A549 (cell line): ENCODE data around the gene OSBPL6. TPM values are rescaled to one million over a fixed set of nuclear protein-coding genes. Genes with fewer than 3 reads are reported as not detected.

ENCODE experiments used
- ATAC-seq, 2 experiments: fragments of 200-7000 bp in 1 of 2; fragments of >200 bp in 1 of 2; cut with Nextera tagmentation in 1 of 2; cut with Tn5 transposase in 1 of 2; 3 replicates each; pipeline versions ENCODE4 v1.8.0 to v1.9.1; 2018 to 2020; ENCODE audit warnings: mild to moderate bottlenecking in 1 of 2, moderate library complexity in 1 of 2
- CTCF ChIA-PET: fragments of 300-600 bp; sonication (Branson Sonifier 250); formaldehyde crosslinking; extraction: SDS; loops from one replicate; lab custom pipeline; 2021; ENCODE audit warnings: antibody characterized with exemption, inconsistent platforms; lab: Yijun Ruan, JAX
- POLR2A ChIA-PET: fragments of 350-600 bp; formaldehyde crosslinking; extraction: SDS; loops from one replicate; lab custom pipeline; 2021; ENCODE audit warnings: antibody characterized with exemption, inconsistent platforms; lab: Yijun Ruan, JAX
- DNase-seq, 2 experiments: peaks; one replicate each; pipeline versions ENCODE4 v3.0.0 to v3.0.0-alpha.2; 2011 to 2016; ENCODE audit warnings: low read depth in 1 of 2, low spot score in 1 of 2
- FAIRE-seq: peaks from 2 replicates; lab custom pipeline; 2011; peaks lifted over from hg19 to GRCh38; lab: Jason Lieb, UNC
- H3K27ac ChIP-seq, 2 experiments: fragments of >200 bp; sonication (Bioruptor Twin); formaldehyde crosslinking; 3 replicates each; pipeline ENCODE4 v1.5.1; 2016 to 2017
- H3K4me1 ChIP-seq: fragments of >200 bp; sonication (Bioruptor Twin); formaldehyde crosslinking; 3 replicates; pipeline ENCODE4 v1.6.1; 2016
- H3K4me2 ChIP-seq: fragments of >200 bp; sonication (Bioruptor Twin); formaldehyde crosslinking; 3 replicates; pipeline ENCODE4 v1.6.1; 2016
- H3K4me3 ChIP-seq: fragments of >200 bp; sonication (Bioruptor Twin); formaldehyde crosslinking; 3 replicates; pipeline ENCODE4 v1.5.1; 2016
- H3K9me3 ChIP-seq: fragments of >200 bp; sonication (Bioruptor Twin); formaldehyde crosslinking; 3 replicates; pipeline ENCODE4 v1.6.1; 2016
- BCL3 ChIP-seq: fragments of >200 bp; sonication (Bioruptor Twin); formaldehyde crosslinking; IDR thresholded peaks from 3 replicates; pipeline ENCODE4 v1.6.1; 2016
- CBX2 ChIP-seq: fragments of 200-600 bp; sonication (generic); IDR thresholded peaks from 2 replicates; pipeline ENCODE4 v1.6.1; 2016; ENCODE audit warnings: low read depth, mild to moderate bottlenecking, borderline replicate concordance
- CEBPB ChIP-seq, 2 experiments: fragments of >200 bp in 1 of 2; sonication (Bioruptor Twin) in 1 of 2; formaldehyde crosslinking in 1 of 2; IDR thresholded peaks; 2 replicates each; pipeline ENCODE4 v1.6.1; 2012 to 2016
- EHF ChIP-seq: fragments of 250-450 bp; sonication (Bioruptor Pico); IDR thresholded peaks from 2 replicates; pipeline ENCODE4 v1.5.0; 2020; ENCODE audit warnings: mild to moderate bottlenecking
- EP300 ChIP-seq, 2 experiments: fragments of >200 bp; sonication (Bioruptor Twin); formaldehyde crosslinking; IDR thresholded peaks; 2 replicates in 1 of 2; 3 replicates in 1 of 2; pipeline ENCODE4 v1.6.1; 2016 to 2017
- GATA3 ChIP-seq: IDR thresholded peaks from 2 replicates; pipeline ENCODE4 v1.6.1; 2012; ENCODE audit warnings: borderline replicate concordance
- HES2 ChIP-seq: fragments of >200 bp; sonication (Bioruptor Twin); formaldehyde crosslinking; IDR thresholded peaks from 2 replicates; pipeline ENCODE4 v1.6.1; 2016
- HEYL ChIP-seq: fragments of 250-450 bp; sonication (Bioruptor Pico); IDR thresholded peaks from 2 replicates; pipeline ENCODE4 v1.8.0; 2021; ENCODE audit warnings: mild to moderate bottlenecking, moderate library complexity
- HMGXB4 ChIP-seq: fragments of 250-450 bp; sonication (Bioruptor Pico); IDR thresholded peaks from 2 replicates; pipeline ENCODE4 v1.5.0; 2021; ENCODE audit warnings: mild to moderate bottlenecking, moderate library complexity, borderline replicate concordance
- HOXB5 ChIP-seq: fragments of 250-450 bp; sonication (Bioruptor Pico); IDR thresholded peaks from 2 replicates; pipeline ENCODE4 v1.5.0; 2020; ENCODE audit warnings: mild to moderate bottlenecking, moderate library complexity
- JUN ChIP-seq, 2 experiments: fragments of >200 bp; sonication (Bioruptor Twin); formaldehyde crosslinking; IDR thresholded peaks; 2 replicates in 1 of 2; 3 replicates in 1 of 2; pipeline ENCODE4 v1.6.1; 2016 to 2017
- JUNB ChIP-seq: fragments of >200 bp; sonication (Bioruptor Twin); formaldehyde crosslinking; IDR thresholded peaks from 2 replicates; pipeline ENCODE4 v1.6.1; 2016
- KDM5A ChIP-seq: fragments of 200-600 bp; sonication (generic); IDR thresholded peaks from 2 replicates; pipeline ENCODE4 v1.6.1; 2016; ENCODE audit warnings: antibody characterized with exemption, mild to moderate bottlenecking
- MAFK ChIP-seq: fragments of 450-650 bp; IDR thresholded peaks from 2 replicates; pipeline ENCODE4 v1.6.1; 2014; ENCODE audit not compliant: partially characterized antibody
- PHF8 ChIP-seq: fragments of 200-600 bp; sonication (generic); IDR thresholded peaks from 2 replicates; pipeline ENCODE4 v1.6.1; 2016; ENCODE audit warnings: low read depth, mild to moderate bottlenecking, antibody characterized with exemption, moderate library complexity, borderline replicate concordance
- RARB ChIP-seq: fragments of 250-450 bp; sonication (Bioruptor Pico); IDR thresholded peaks from 2 replicates; pipeline ENCODE4 v1.8.0; 2021; ENCODE audit warnings: mild to moderate bottlenecking, moderate library complexity
- RFX5 ChIP-seq: fragments of 450-650 bp; IDR thresholded peaks from 2 replicates; pipeline ENCODE4 v1.7.1; 2014; ENCODE audit warnings: antibody characterized with exemption, mild to moderate bottlenecking, moderate library complexity
- RNF2 ChIP-seq: fragments of 200-600 bp; sonication (generic); IDR thresholded peaks from 2 replicates; pipeline ENCODE4 v1.6.1; 2016; ENCODE audit warnings: low read depth, mild to moderate bottlenecking, antibody characterized with exemption, moderate library complexity, borderline replicate concordance
- SMC3 ChIP-seq: fragments of >200 bp; sonication (Bioruptor Twin); formaldehyde crosslinking; IDR thresholded peaks from 3 replicates; pipeline ENCODE4 v1.6.1; 2018; ENCODE audit warnings: inconsistent platforms
- SREBF2 ChIP-seq: fragments of 450-650 bp; IDR thresholded peaks from 2 replicates; pipeline ENCODE4 v1.6.1; 2014; ENCODE audit warnings: mild to moderate bottlenecking, moderate library complexity
- TFCP2L1 ChIP-seq: fragments of 250-450 bp; sonication (Bioruptor Pico); IDR thresholded peaks from 2 replicates; pipeline ENCODE4 v1.5.0; 2021; ENCODE audit warnings: mild to moderate bottlenecking
- ZFP36 ChIP-seq: fragments of 450-650 bp; IDR thresholded peaks from 2 replicates; pipeline ENCODE4 v1.6.1; 2014; ENCODE audit warnings: borderline replicate concordance; ENCODE audit not compliant: partially characterized antibody
- WGBS: methylation state at CpG from one replicate; pipeline ENCODE4 v1.1.6; 2017; ENCODE audit errors: missing lambda C conversion rate; 5-methylcytosine and 5-hydroxymethylcytosine counted together
- polyA plus RNA-seq, 4 experiments: library from polyadenylated mRNA; depleted of rRNA in 3 of 4; stranded (reverse); fragments of >200 nt; fragmentation: RNase III in 1 of 4; extraction: RNeasy Plus Mini Kit Qiagen cat#74134 plus additional on column Dnase treatment in 1 of 4; gene quantifications; 2 replicates in 3 of 4; 3 replicates in 1 of 4; pipeline ENCODE4 v1.2.3, GENCODE V29; 2011 to 2017
- TF ChIP-seq, protein P1 (sequence below): fragments of 200-600 bp; sonication (generic); IDR thresholded peaks from 2 replicates; pipeline ENCODE4 v1.6.1; 2016; ENCODE audit warnings: antibody characterized with exemption, mild to moderate bottlenecking, moderate library complexity
- TF ChIP-seq, protein P2 (sequence below): fragments of >200 bp; sonication (Bioruptor Twin); formaldehyde crosslinking; IDR thresholded peaks from 3 replicates; pipeline ENCODE4 v1.5.1; 2016
- TF ChIP-seq, protein P3 (sequence below): fragments of 250-450 bp; sonication (Bioruptor Pico); IDR thresholded peaks from 2 replicates; pipeline ENCODE4 v1.5.0; 2020; ENCODE audit warnings: low read depth, mild to moderate bottlenecking, moderate library complexity
- TF ChIP-seq, protein P4 (sequence below): fragments of 450-650 bp; IDR thresholded peaks from 2 replicates; pipeline ENCODE4 v1.6.1; 2014; ENCODE audit warnings: antibody characterized with exemption
- TF ChIP-seq, protein P5 (sequence below): IDR thresholded peaks from 2 replicates; pipeline ENCODE4 v1.6.1; 2012; ENCODE audit warnings: low read depth, borderline replicate concordance

Gene OSBPL6
- polyA plus RNA-seq, 2 of the 4 experiments (the other 2 are of a cell fraction) = 2.9 to 8.2 TPM

DNA sequence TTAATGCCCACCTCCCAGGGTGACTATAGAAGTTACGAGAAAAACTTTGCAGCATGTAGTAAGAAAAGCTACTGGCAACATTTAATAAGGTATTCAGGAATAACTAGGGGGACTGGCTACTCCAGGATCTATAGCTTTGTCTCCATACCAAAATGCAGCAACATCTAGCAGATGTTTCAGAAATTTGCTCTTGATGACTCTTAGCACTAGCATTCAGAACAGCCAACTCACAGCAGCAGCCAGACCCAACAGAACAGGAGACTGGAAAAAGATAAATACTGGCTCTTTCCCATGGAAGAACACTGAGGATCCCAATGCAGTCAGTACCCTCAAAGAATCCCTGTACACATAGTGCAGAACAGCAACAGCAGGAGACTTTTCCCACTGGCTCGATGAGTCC, 151.6 kb downstream of the OSBPL6 start:
- Histone ChIP-seq H3K4me3 (no peak overlapping the region), H3K9me3 (no peaks in the 10 kb centered on the region), H3K4me2 (no peak overlapping the region), H3K27ac (no peak overlapping the region), H3K4me1 (no peaks in the 10 kb centered on the region)
- POLR2A ChIA-PET = no interaction called here
- CTCF ChIA-PET = no interaction called here
- ATAC-seq (no peak), FAIRE-seq (no peak), DNase-seq (no peak)
- TF ChIP-seq, protein P1, sequence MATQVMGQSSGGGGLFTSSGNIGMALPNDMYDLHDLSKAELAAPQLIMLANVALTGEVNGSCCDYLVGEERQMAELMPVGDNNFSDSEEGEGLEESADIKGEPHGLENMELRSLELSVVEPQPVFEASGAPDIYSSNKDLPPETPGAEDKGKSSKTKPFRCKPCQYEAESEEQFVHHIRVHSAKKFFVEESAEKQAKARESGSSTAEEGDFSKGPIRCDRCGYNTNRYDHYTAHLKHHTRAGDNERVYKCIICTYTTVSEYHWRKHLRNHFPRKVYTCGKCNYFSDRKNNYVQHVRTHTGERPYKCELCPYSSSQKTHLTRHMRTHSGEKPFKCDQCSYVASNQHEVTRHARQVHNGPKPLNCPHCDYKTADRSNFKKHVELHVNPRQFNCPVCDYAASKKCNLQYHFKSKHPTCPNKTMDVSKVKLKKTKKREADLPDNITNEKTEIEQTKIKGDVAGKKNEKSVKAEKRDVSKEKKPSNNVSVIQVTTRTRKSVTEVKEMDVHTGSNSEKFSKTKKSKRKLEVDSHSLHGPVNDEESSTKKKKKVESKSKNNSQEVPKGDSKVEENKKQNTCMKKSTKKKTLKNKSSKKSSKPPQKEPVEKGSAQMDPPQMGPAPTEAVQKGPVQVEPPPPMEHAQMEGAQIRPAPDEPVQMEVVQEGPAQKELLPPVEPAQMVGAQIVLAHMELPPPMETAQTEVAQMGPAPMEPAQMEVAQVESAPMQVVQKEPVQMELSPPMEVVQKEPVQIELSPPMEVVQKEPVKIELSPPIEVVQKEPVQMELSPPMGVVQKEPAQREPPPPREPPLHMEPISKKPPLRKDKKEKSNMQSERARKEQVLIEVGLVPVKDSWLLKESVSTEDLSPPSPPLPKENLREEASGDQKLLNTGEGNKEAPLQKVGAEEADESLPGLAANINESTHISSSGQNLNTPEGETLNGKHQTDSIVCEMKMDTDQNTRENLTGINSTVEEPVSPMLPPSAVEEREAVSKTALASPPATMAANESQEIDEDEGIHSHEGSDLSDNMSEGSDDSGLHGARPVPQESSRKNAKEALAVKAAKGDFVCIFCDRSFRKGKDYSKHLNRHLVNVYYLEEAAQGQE = no peak
- TF ChIP-seq, protein P2, sequence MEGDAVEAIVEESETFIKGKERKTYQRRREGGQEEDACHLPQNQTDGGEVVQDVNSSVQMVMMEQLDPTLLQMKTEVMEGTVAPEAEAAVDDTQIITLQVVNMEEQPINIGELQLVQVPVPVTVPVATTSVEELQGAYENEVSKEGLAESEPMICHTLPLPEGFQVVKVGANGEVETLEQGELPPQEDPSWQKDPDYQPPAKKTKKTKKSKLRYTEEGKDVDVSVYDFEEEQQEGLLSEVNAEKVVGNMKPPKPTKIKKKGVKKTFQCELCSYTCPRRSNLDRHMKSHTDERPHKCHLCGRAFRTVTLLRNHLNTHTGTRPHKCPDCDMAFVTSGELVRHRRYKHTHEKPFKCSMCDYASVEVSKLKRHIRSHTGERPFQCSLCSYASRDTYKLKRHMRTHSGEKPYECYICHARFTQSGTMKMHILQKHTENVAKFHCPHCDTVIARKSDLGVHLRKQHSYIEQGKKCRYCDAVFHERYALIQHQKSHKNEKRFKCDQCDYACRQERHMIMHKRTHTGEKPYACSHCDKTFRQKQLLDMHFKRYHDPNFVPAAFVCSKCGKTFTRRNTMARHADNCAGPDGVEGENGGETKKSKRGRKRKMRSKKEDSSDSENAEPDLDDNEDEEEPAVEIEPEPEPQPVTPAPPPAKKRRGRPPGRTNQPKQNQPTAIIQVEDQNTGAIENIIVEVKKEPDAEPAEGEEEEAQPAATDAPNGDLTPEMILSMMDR = no peak
- TF ChIP-seq HOXB5 (CRISPR knock-in tag) (no peak), TFCP2L1 (CRISPR knock-in tag) (no peak), EP300 (IDR thresholded peaks at IDR 0.05) (no peak), SMC3 (no peak), JUN (IDR thresholded peaks at IDR 0.05) (no peak), KDM5A (no peak), RNF2 (no peak)
- 45% methylated on average over 2 of the region's 2 CpGs for WGBS

GRCh38 chr2:178350051-178350450, 155.7 kb downstream of the OSBPL6 start:
- CTCF ChIA-PET = interaction anchor here (0.7 to 1.6 kb wide), 2 partner anchors 44 to 238 kb away, joined by 3 to 4 read pairs; partner anchors contain the start of gene RBM45
- H3K4me2 ChIP-seq = no peak overlapping the region
- H3K4me3 ChIP-seq = no peak overlapping the region
- DNase-seq (no peak), ATAC-seq (no peak), FAIRE-seq (no peak)
- POLR2A ChIA-PET = no interaction called here
- WGBS = 56% methylated on average over 3 of the region's 3 CpGs
- no peak overlapping the region for H3K27ac ChIP-seq
- H3K9me3 ChIP-seq = 0 out of 3 replicates have a peak, but pooled peaks cover 4% of the 10 kb centered on the region
- no peaks in the 10 kb centered on the region for H3K4me1 ChIP-seq
- TF ChIP-seq MAFK = no peak
- TF ChIP-seq, protein P3, sequence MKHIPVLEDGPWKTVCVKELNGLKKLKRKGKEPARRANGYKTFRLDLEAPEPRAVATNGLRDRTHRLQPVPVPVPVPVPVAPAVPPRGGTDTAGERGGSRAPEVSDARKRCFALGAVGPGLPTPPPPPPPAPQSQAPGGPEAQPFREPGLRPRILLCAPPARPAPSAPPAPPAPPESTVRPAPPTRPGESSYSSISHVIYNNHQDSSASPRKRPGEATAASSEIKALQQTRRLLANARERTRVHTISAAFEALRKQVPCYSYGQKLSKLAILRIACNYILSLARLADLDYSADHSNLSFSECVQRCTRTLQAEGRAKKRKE (CRISPR knock-in tag) = no peak
- TF ChIP-seq SREBF2 = no peak
- no peak for TF ChIP-seq HEYL
- no peak for TF ChIP-seq EP300 (IDR thresholded peaks at IDR 0.05)
- no peak for TF ChIP-seq JUNB
- no peak for TF ChIP-seq PHF8
- no peak for TF ChIP-seq GATA3
- no peak for TF ChIP-seq ZFP36
- no peak for TF ChIP-seq CEBPB (IDR thresholded peaks at IDR 0.05)
- TF ChIP-seq, protein P4, sequence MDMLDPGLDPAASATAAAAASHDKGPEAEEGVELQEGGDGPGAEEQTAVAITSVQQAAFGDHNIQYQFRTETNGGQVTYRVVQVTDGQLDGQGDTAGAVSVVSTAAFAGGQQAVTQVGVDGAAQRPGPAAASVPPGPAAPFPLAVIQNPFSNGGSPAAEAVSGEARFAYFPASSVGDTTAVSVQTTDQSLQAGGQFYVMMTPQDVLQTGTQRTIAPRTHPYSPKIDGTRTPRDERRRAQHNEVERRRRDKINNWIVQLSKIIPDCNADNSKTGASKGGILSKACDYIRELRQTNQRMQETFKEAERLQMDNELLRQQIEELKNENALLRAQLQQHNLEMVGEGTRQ = no peak
- no peak for TF ChIP-seq HES2
- no peak for TF ChIP-seq EHF (CRISPR knock-in tag)
- no peak for TF ChIP-seq RFX5
- no peak for TF ChIP-seq CBX2
- no peak for TF ChIP-seq HMGXB4 (CRISPR knock-in tag)
- TF ChIP-seq, protein P5, sequence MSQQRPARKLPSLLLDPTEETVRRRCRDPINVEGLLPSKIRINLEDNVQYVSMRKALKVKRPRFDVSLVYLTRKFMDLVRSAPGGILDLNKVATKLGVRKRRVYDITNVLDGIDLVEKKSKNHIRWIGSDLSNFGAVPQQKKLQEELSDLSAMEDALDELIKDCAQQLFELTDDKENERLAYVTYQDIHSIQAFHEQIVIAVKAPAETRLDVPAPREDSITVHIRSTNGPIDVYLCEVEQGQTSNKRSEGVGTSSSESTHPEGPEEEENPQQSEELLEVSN = no peak
- no peak for TF ChIP-seq BCL3
- TF ChIP-seq RARB (CRISPR knock-in tag) = no peak
